GM12878 (cell line): Measurements from ENCODE around the gene TASL.

Source experiments
- CEBPZ ChIP-seq: fragments of 150-350 bp; IDR thresholded peaks from 2 replicates; pipeline ENCODE4 v1.6.1; 2016; ENCODE audit warnings: low read depth, low read length
- CTCF ChIP-seq, 3 experiments: IDR thresholded peaks in 2 of 3; conservative IDR thresholded peaks in 1 of 3; 2 replicates each; pipeline ENCODE4 v1.5.1; 2011; ENCODE audit warnings: low read depth in 3 of 3, low read length in 3 of 3, mild to moderate bottlenecking in 3 of 3, control low read depth in 2 of 3, moderate library complexity in 2 of 3, inconsistent platforms in 1 of 3, mixed read lengths in 1 of 3; ENCODE audit not compliant: control insufficient read depth in 2 of 3, insufficient read depth in 1 of 3; ENCODE audit errors: extremely low read depth in 1 of 3
- HDGF ChIP-seq: fragments of 450-650 bp; IDR thresholded peaks from 2 replicates; pipeline ENCODE4 v1.6.1; 2016; ENCODE audit warnings: antibody characterized with exemption
- POLR2A ChIP-seq: IDR thresholded peaks from 2 replicates; pipeline ENCODE4 v1.6.1; 2011; ENCODE audit warnings: low read depth, mild to moderate bottlenecking, low read length
- REST ChIP-seq: IDR thresholded peaks from 2 replicates; pipeline ENCODE4 v1.6.1; 2012; ENCODE audit warnings: mild to moderate bottlenecking, low read depth, low read length

GRCh38 chrX:30572678-30573077 lies 4.9 kb downstream of the TASL start:
- no peak for TF ChIP-seq CTCF (IDR thresholded peaks at IDR 0.05 in 2 of 3, conservative IDR thresholded peaks at IDR 0.05 in 1 of 3; ENCODE audit: control insufficient read depth in 2 of 3, extremely low read depth in 1 of 3, insufficient read depth in 1 of 3, low read depth in 3 of 3, low read length in 3 of 3)
- TF ChIP-seq HDGF, result no peak
- TF ChIP-seq POLR2A, result no peak
- TF ChIP-seq REST, result no peak
- TF ChIP-seq CEBPZ, result no peak
